ENCODE data around the gene C1QTNF3.
"Not testable (repeated sequence)": the region's sequence is repeated elsewhere in the genome, so short reads cannot be mapped to it uniquely, and the experiment has no call there.

GRCh38 chr5:34076719-34077364 is 33.8 kb upstream of the C1QTNF3 start:
- not testable (repeated sequence) for TF ChIP-seq CTCF (IDR thresholded peaks at IDR 0.05; ENCODE audit: low read depth, low read length, poor library complexity, severe bottlenecking); EZH2phosphoT487 (IDR thresholded peaks at IDR 0.05; ENCODE audit: borderline replicate concordance, low read length)

Data from DOHH2 (cell line).